Body of pancreas (tissue), 4 donors: ENCODE data around the gene SSB.

Source experiments
- CTCF ChIP-seq, 7 experiments: fragments of 450-650 bp in 4 of 7; fragments of 200-600 bp in 3 of 7; sonication (generic) in 3 of 7; IDR thresholded peaks; one replicate each; pipeline ENCODE4 v1.5.1; 2016 to 2019; ENCODE audit warnings: antibody characterized with exemption in 7 of 7
- POLR2A ChIP-seq, 3 donors: fragments of 450-650 bp; IDR thresholded peaks; one replicate each; pipeline ENCODE4 v1.6.1; 2016; ENCODE audit warnings: antibody characterized with exemption in 3 of 3, mild to moderate bottlenecking in 2 of 3

DNA sequence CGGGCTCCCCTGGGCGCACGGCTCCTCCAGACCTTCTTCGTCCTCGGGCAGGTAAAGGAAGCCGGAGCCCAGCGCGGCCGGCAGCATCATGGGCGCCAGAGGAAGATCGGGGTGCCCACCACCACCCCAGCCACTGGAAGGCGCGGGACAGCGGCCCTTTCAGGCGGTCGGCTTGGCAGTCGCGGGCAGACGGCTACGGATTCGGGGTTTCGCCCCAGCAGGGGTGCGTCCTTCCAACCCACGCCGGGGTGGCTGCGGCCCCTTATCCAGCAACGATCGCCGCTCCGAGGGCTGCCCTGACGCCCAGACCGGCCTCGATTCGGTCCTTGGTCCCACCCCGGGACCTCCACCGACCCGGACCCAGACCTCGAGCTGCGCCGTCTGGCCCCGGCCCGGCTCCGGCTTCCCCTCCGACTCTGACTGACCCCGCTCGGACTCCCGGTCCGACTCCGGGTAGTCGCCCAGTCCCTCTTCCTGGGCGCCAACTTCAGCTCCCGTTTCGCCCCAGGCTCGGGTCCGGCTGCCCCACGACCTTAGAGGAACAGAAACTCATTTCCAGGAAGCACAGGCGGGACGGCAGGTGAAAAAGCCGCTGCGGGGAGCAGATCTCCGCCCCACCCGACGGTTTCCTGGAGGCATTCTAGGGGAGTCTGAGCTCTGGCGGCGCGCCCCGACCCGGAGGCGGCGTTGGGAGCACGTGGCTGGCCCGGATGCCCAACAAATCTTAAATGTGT, 30.2 kb upstream of the SSB start:
- no peak for TF ChIP-seq CTCF (IDR thresholded peaks at IDR 0.05)
- no peak for TF ChIP-seq POLR2A (IDR thresholded peaks at IDR 0.05)
